ENCODE results near the gene VIM.
A peak's percentile ranks its signal among the peaks of the same experiment; 100 is the strongest.
"Not testable (repeated sequence)": the region's sequence is repeated elsewhere in the genome, so short reads cannot be mapped to it uniquely, and the experiment has no call there.

The VIM gene

DNA sequence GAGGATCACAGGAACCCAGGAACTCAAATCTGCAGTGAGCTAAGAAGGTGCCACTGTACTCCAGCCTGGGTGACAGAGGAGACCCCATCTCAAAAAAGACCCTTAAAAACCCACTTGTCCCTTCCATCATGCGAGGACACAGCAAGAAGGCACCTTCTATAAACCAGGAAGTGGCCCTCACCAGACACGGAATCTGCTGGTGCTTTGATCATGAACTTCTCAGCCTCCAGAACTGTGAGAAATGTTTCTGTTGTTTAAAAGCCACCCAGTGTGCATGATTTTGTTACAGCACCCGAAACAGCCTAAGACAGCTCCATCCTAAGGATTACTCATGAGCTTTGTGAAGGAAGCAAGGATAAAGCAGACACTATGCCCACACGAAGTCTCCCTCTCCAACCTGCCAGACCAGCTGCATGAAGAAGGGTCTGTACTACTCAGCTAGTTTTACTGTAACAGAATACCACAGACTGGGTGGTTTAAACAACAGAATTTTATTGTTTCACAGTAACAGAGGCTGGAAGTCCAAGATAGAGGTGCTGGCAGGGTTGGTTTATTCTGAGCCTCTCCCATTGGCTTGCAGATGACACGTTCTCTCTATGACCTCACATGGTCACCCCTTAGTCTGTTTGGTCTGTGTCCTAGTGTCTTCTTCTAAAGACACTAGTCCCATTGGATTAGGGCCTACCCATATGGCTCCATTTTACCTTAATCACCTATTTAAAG lies 13.7 kb downstream of the VIM start:
- no peaks in the 10 kb centered on the region for H3K4me1 Mint-ChIP-seq
- no peak for DNase-seq (ENCODE audit: low spot score in 2 of 2)
- H3K27ac Mint-ChIP-seq, result no peak overlapping the region
- no peak for ATAC-seq (ENCODE audit: low read depth)
- H3K9me3 Mint-ChIP-seq, result peaks cover 2% of the 10 kb centered on the region
- H3K4me3 Mint-ChIP-seq, result no peak overlapping the region
- peaks cover 5% of the 10 kb centered on the region for H3K27me3 Mint-ChIP-seq
- H3K36me3 Mint-ChIP-seq, result peaks cover 4% of the 10 kb centered on the region

DNA sequence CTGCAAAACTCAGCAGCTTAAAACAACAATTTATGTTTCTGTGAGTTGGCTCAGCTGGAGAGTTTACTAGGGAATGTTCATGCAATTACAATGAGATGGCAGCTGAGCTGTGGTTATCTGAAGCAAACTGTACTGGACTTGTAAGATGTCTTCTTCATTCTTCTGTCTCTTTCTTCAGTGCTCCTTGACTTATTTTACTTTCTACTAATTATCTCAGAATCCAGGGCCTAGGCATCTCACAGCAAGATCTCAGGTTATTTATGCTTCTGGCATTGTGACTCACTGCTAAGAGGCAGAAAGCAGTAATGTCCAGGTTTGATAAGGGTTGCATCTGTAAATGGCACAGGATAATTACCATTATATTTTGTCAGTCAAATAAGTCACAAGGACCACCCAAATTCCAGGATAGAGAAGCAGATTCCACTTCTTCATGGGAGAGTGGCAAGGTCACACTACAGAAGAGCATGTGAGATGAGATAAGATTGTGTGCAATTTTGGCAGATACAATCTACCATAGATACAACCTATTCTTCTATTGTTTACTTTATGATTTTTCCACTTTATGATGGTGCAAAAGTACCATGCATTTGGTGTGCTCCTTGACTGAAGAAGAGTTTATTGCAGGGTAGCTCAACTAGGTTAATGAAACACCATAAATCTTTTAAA lies 16.8 kb downstream of the VIM start:
- no peak overlapping the region for H3K27ac Mint-ChIP-seq
- no peak for ATAC-seq (ENCODE audit: low read depth)
- no peak for DNase-seq (ENCODE audit: low spot score in 2 of 2)

DNA sequence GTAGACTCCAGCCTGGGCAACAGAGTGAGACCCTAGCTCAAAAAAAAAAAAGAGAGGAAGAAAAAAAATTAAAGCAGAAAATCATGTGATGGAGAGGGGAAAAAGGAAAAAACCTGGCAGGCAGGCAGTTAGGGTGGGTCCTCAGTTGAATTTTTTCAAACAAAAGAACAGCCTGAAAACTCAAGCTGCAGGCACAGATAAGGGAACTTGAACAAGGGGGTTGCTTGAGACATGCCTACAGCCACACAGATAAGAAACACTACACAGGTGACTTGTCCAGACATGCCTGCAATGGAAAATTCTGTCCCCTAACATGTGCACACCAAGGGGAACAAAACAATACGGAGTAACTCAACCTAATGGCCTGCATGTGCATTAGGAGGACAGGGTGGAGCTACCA lies 19.2 kb downstream of the VIM start:
- DNase-seq (ENCODE audit: low spot score in 2 of 2), result no peak

More for the DNA sequence above, 16.8 kb downstream of the VIM start:
- Mint-ChIP-seq H3K4me1 (no peaks in the 10 kb centered on the region), H3K4me3 (no peak overlapping the region), H3K36me3 (peaks cover 4% of the 10 kb centered on the region), H3K9me3 (peaks cover 3% of the 10 kb centered on the region), H3K27me3 (peaks cover 5% of the 10 kb centered on the region)

DNA sequence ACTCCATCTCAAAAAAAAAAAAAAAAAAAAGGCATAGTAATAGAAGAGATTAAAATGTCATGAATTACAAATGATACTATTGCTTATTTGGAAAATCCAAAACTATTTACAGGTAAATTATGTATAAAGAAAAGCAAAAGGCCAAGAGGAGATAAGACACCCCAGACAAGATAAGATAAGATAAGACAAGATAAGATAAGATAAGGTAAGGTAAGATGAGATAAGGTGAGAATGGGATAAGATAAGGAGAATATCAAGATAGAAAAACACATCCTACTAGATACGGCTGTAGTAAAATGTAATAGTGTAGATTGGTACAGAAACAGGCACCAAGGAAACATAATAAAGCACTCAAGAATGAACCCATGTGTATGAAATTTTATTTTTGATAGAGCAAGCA lies 20.9 kb downstream of the VIM start:
- DNase-seq (ENCODE audit: low spot score in 2 of 2), result no peak
- H3K4me1 Mint-ChIP-seq, result no peaks in the 10 kb centered on the region
- H3K36me3 Mint-ChIP-seq, result peaks cover 4% of the 10 kb centered on the region
- no peak overlapping the region for H3K4me3 Mint-ChIP-seq
- ATAC-seq (ENCODE audit: low read depth), result no peak
- no peak overlapping the region for H3K27ac Mint-ChIP-seq
- H3K27me3 Mint-ChIP-seq, result peaks cover 7% of the 10 kb centered on the region
- H3K9me3 Mint-ChIP-seq, result peaks cover 3% of the 10 kb centered on the region

More for the DNA sequence above, 19.2 kb downstream of the VIM start:
- Mint-ChIP-seq H3K27me3 (peaks cover 5% of the 10 kb centered on the region), H3K4me3 (no peak overlapping the region), H3K36me3 (peaks cover 4% of the 10 kb centered on the region), H3K9me3 (peaks cover 3% of the 10 kb centered on the region), H3K4me1 (no peaks in the 10 kb centered on the region), H3K27ac (no peak overlapping the region)
- ATAC-seq (ENCODE audit: low read depth), result no peak

DNA sequence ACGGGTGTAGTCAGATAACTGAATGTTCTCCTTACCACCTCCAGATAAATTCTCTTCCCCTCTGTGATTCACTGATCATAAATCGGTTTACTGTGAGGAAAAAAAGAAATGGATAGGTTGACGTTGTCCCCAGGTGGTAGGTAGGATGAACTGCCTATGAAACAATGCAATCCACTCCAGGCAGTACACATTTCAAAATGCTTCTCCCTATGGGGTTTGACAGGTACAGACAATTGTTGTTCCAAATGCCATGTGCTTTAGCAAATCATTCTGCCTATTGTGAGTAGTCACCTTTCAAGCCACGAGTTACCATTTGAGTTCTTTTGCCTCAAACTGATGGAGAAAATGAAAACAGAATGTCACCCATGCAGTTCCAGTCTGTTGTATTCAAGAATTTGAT lies 21.8 kb downstream of the VIM start:
- Mint-ChIP-seq H3K4me3 (no peak overlapping the region), H3K27ac (no peak overlapping the region), H3K36me3 (peaks cover 4% of the 10 kb centered on the region), H3K4me1 (no peaks in the 10 kb centered on the region), H3K27me3 (peaks cover 7% of the 10 kb centered on the region), H3K9me3 (peaks cover 3% of the 10 kb centered on the region)
- peak; percentile 49 for ATAC-seq (ENCODE audit: low read depth)
- DNase-seq (ENCODE audit: low spot score in 2 of 2), result no peak

DNA sequence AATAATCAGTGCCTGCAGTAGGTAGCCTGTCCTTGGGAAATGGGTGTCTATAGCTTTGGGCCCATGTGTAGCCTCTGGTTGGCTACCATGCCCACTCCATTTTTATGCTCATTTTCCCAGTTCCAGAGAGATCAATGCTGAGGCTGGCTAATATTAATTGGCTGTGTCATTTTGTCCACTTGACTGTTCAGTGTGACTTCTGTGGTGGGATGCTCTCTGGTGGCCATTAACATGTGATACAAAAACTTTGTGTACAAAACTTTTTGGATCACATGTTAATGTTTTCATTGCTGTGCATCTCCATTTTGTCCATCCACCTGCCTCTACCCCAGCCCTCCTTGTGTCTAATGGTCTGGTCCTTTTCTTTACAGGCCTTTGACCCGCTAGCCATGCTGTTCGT lies 22.7 kb downstream of the VIM start:
- no peak overlapping the region for H3K27ac Mint-ChIP-seq
- ATAC-seq (ENCODE audit: low read depth), result no peak
- H3K9me3 Mint-ChIP-seq, result peaks cover 5% of the 10 kb centered on the region
- H3K27me3 Mint-ChIP-seq, result peaks cover 7% of the 10 kb centered on the region
- no peak for DNase-seq (ENCODE audit: low spot score in 2 of 2)
- peaks cover 4% of the 10 kb centered on the region for H3K36me3 Mint-ChIP-seq
- no peak overlapping the region for H3K4me3 Mint-ChIP-seq
- peaks cover 3% of the 10 kb centered on the region for H3K4me1 Mint-ChIP-seq

DNA sequence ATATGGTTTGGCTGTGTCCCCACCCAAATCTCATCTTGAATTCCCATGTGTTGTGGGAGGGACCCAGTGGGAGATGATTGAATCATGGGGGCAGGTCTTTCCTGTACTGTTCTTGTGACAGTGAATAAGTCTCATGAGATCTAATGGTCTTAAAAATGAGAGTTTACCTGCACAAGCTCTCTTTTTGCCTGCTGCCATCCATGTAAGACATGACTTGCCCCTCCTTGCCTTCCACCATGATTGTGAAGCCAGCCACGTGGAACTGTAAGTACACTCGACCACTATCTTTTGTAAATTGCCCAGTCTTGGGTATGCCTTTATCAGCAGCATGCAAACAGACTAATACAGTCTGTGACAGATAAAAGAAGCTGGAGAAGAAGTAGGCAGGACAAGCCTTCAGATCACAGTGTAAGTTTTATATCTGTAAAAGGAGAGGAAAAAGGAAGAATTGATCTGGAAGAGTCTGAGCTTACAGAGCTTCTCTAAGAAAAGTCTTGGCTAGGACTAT lies 26.6 kb downstream of the VIM start:
- H3K4me3 Mint-ChIP-seq; H3K4me1 Mint-ChIP-seq; H3K27ac Mint-ChIP-seq; ATAC-seq (ENCODE audit: low read depth); DNase-seq (ENCODE audit: low spot score in 2 of 2); H3K27me3 Mint-ChIP-seq; H3K36me3 Mint-ChIP-seq; H3K9me3 Mint-ChIP-seq: not testable (repeated sequence)

DNA sequence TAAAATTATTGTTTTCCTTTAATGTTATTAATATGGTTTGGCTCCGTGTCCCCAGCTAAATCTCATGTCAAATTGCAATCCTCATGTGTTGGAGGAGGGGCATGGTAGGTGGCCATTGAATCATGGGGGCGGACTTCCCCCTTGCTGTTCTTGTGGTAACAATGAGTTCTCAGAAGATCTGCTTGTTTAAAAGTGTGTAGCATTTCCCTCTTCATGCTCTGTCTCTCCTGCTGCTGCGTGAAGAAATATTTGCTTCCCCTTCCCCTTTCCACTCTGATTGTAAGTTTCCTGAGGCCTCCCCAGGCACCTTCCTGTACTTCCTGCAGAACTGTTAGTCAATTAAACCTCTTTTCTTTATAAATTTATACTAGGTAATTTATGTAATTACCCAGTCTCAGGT lies 27.5 kb downstream of the VIM start:
- Mint-ChIP-seq H3K27me3 (peaks cover 4% of the 10 kb centered on the region), H3K27ac (no peak overlapping the region), H3K9me3 (peaks cover 4% of the 10 kb centered on the region), H3K4me1 (peaks cover 6% of the 10 kb centered on the region), H3K36me3 (no peaks in the 10 kb centered on the region), H3K4me3 (no peak overlapping the region)
- no peak for ATAC-seq (ENCODE audit: low read depth)
- DNase-seq (ENCODE audit: low spot score in 2 of 2), result no peak

DNA sequence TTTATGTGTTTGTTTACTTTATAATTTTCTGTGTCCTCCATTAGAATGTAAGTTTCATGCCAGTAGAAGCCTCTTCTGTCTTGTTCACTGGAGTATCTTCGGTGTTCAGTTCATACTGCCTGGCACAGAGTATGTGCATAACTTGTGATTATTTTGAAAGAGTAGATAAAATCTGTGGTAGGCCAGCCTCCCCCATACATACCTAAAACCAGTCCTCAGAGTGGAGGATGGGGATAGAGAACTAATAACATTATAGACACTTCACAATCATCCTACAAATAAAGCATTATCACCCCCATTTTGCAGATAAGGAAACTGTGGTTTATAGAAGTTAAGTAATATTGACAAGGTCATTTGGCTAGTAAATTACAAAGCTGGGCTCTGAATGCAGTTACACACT lies 28.0 kb downstream of the VIM start:
- H3K27ac Mint-ChIP-seq, result no peak overlapping the region
- peaks cover 4% of the 10 kb centered on the region for H3K9me3 Mint-ChIP-seq

DNA sequence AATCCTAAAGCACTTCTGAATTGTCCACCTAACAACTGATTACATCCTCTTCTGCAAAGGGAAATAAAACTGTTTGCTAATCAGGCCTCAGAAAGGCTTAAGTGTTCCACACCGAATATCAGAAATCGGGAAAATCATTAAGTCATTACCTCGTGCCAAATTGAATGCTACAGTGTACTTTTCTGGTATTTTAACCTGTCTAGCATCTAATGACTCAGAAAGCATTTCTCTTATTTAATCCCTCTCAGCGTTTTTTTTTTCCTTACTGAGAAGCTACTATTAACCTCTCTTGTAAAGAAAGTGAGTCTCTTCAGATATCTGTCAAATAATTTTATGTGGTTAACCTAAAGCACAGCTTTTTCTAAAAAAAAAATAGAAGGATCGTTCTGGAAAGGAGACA lies 28.6 kb downstream of the VIM start:
- H3K4me1 Mint-ChIP-seq, result peaks cover 6% of the 10 kb centered on the region
- DNase-seq (ENCODE audit: low spot score in 2 of 2), result no peak
- no peaks in the 10 kb centered on the region for H3K36me3 Mint-ChIP-seq
- ATAC-seq (ENCODE audit: low read depth), result no peak
- no peak overlapping the region for H3K4me3 Mint-ChIP-seq
- H3K27me3 Mint-ChIP-seq, result peaks cover 4% of the 10 kb centered on the region
- no peak overlapping the region for H3K27ac Mint-ChIP-seq
- H3K9me3 Mint-ChIP-seq, result peaks cover 4% of the 10 kb centered on the region

More for the DNA sequence above, 28.0 kb downstream of the VIM start:
- no peak for ATAC-seq (ENCODE audit: low read depth)
- Mint-ChIP-seq H3K36me3 (no peaks in the 10 kb centered on the region), H3K4me1 (peaks cover 6% of the 10 kb centered on the region), H3K27me3 (peaks cover 4% of the 10 kb centered on the region), H3K4me3 (no peak overlapping the region)
- no peak for DNase-seq (ENCODE audit: low spot score in 2 of 2)

DNA sequence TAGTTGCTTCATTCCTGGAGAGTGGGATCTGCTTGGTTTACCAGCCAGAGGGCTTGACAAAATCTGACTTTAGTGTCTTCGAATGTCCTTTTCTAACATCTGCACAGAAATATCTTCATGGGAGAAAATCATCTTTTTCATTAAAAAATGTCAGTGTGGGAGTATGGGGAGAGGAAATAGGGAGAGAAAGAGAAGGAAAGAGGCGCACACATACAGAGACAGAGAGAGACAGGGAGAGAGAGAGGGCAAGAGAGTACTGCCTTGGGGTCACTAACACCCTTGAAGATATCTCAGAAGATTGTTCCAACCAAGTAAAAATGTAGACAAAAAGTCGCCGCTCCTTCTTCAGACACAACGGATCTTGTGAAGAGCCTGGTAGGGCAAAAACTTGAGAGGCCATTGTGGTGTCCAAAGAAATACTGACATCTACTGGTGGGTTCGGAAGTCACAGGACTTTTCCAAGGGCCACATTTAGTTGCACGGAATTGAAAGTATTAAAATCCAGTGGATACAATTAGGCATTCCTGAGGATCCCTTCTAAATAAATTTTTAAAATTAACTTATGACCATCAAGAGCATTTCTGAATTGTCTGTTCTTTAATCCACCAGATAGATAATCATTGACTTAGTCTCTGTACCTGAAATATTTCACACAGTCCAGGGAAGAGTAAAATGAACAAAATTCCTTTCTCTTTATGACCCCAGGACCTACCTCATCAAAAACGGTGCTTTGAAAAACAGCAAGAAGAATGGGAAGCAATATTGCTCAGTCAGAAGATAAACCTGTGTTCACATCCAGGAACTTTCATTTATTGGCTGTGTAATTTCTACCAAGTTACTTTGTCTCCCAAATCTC lies 29.7 kb downstream of the VIM start:
- peak; percentile 77 for ATAC-seq (ENCODE audit: low read depth)
- Mint-ChIP-seq H3K4me1 (peaks cover 6% of the 10 kb centered on the region), H3K9me3 (peaks cover 7% of the 10 kb centered on the region), H3K27ac (no peak overlapping the region), H3K4me3 (no peak overlapping the region), H3K36me3 (no peaks in the 10 kb centered on the region), H3K27me3 (peaks cover 4% of the 10 kb centered on the region)
- DNase-seq (ENCODE audit: low spot score in 2 of 2), result peak; percentile 40 to 59

DNA sequence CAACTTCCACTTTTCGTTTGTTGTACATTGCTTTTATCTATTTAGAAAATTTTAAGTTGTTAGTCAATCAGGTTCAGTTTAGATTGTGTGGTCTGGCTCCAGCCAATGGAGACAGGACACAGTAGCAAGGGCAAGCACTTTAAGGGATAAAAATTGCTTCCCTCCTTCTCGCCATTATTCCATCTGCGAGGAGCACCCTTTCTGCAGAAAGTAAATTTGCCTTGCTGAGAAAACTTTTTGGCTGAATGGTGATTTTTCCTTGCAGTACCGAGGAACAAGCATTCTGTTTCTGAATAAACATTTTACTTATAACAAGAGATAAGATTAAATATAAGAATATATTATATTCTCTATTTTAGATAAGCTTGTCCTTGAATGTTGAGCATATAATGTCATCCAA lies 34.5 kb downstream of the VIM start:
- Mint-ChIP-seq H3K36me3 (no peaks in the 10 kb centered on the region), H3K27me3 (peaks cover 5% of the 10 kb centered on the region), H3K27ac (no peak overlapping the region), H3K9me3 (peaks cover 5% of the 10 kb centered on the region), H3K4me3 (no peak overlapping the region), H3K4me1 (peaks cover 1% of the 10 kb centered on the region)
- DNase-seq (ENCODE audit: low spot score in 2 of 2) (no peak), ATAC-seq (ENCODE audit: low read depth) (no peak)

DNA sequence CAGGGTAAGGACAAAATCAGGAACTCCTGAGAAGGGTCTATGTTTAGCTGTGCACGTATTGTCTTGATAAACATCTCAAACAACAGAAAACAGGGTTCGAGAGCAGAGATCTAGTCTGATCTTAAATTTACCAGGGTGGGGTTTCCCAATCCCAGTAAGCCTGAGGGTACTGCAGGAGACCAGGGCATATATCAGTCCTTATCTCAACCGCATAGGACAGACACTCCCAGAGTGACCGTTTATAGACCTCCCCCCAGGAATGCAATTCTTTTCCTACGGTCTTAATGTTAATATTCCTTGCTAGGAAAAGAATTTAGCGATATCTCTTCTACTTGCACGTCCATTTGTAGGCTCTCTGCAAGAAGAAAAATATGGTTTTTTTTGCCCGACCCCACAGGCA lies 35.5 kb downstream of the VIM start:
- no peaks in the 10 kb centered on the region for H3K36me3 Mint-ChIP-seq
- DNase-seq (ENCODE audit: low spot score in 2 of 2) (no peak), ATAC-seq (ENCODE audit: low read depth) (no peak)
- no peak overlapping the region for H3K4me3 Mint-ChIP-seq
- no peaks in the 10 kb centered on the region for H3K4me1 Mint-ChIP-seq
- H3K27ac Mint-ChIP-seq, result no peak overlapping the region
- H3K27me3 Mint-ChIP-seq, result peaks cover 9% of the 10 kb centered on the region
- H3K9me3 Mint-ChIP-seq, result peaks cover 5% of the 10 kb centered on the region

DNA sequence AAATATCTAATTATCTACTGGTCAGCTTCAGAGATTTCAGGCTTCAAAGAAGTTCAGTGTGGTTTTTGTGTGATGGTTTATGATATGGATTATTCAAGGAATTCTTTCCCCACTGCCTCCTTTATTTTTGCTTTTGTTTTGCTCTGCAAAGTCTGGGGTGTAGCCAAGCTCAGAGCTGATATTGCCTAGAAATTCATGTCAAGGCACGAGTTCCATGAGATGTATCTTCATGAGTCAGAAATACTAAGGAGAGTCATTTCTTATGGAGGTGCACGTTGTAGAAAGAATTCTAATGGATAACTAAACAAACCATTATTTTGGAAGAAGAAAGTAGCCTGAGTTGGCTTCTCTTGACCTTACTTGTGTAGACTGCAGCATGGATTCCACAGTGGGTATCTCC lies 37.4 kb downstream of the VIM start:
- ATAC-seq (ENCODE audit: low read depth), result no peak
- no peaks in the 10 kb centered on the region for H3K4me1 Mint-ChIP-seq
- H3K27ac Mint-ChIP-seq, result no peak overlapping the region
- H3K27me3 Mint-ChIP-seq, result peaks cover 9% of the 10 kb centered on the region
- H3K4me3 Mint-ChIP-seq, result no peak overlapping the region
- H3K36me3 Mint-ChIP-seq, result no peaks in the 10 kb centered on the region
- peaks cover 5% of the 10 kb centered on the region for H3K9me3 Mint-ChIP-seq
- DNase-seq (ENCODE audit: low spot score in 2 of 2), result no peak
